ENCODE results near the gene SWT1. TPM values are rescaled to one million over a fixed set of nuclear protein-coding genes. Genes with fewer than 3 reads are reported as not detected.
"Not testable (repeated sequence)": the region's sequence is repeated elsewhere in the genome, so short reads cannot be mapped to it uniquely, and the experiment has no call there.

The SWT1 gene
- total RNA-seq, 1 donor from 2014 or later: 3.5 TPM

DNA sequence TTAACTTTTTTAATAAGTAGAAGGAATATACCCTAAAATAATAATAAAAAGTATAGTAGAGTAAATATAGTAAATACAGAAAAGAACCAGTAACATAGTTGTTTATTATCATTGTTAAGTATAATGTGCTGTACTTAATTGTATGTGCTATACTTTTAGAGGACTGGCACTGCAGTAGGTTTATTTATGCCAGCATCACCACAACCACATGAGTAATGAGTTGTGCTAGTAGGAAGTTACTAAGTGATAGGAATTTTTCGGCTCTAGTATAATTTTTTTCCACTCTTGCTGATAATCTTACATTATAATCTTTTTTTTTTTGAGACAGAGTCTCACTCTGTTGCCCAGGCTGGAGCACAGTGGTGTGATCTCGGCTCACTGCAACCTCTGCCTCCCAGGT lies 88.5 kb downstream of the SWT1 start:
- Mint-ChIP-seq H3K9me3 (ENCODE audit: low read depth) (no peaks in the 10 kb centered on the region), H3K27me3 (ENCODE audit: low read depth) (no peaks in the 10 kb centered on the region), H3K36me3 (ENCODE audit: low read depth) (no peaks in the 10 kb centered on the region), H3K4me1 (ENCODE audit: low read depth) (peaks cover 3% of the 10 kb centered on the region), H3K4me3 (ENCODE audit: unreplicated experiment) (no peak overlapping the region), H3K27ac (ENCODE audit: unreplicated experiment) (no peak overlapping the region)
- TF ChIP-seq, protein P1, sequence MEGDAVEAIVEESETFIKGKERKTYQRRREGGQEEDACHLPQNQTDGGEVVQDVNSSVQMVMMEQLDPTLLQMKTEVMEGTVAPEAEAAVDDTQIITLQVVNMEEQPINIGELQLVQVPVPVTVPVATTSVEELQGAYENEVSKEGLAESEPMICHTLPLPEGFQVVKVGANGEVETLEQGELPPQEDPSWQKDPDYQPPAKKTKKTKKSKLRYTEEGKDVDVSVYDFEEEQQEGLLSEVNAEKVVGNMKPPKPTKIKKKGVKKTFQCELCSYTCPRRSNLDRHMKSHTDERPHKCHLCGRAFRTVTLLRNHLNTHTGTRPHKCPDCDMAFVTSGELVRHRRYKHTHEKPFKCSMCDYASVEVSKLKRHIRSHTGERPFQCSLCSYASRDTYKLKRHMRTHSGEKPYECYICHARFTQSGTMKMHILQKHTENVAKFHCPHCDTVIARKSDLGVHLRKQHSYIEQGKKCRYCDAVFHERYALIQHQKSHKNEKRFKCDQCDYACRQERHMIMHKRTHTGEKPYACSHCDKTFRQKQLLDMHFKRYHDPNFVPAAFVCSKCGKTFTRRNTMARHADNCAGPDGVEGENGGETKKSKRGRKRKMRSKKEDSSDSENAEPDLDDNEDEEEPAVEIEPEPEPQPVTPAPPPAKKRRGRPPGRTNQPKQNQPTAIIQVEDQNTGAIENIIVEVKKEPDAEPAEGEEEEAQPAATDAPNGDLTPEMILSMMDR (IDR thresholded peaks at IDR 0.05): no peak
- DNase-seq (ENCODE audit: low spot score): no peak

DNA sequence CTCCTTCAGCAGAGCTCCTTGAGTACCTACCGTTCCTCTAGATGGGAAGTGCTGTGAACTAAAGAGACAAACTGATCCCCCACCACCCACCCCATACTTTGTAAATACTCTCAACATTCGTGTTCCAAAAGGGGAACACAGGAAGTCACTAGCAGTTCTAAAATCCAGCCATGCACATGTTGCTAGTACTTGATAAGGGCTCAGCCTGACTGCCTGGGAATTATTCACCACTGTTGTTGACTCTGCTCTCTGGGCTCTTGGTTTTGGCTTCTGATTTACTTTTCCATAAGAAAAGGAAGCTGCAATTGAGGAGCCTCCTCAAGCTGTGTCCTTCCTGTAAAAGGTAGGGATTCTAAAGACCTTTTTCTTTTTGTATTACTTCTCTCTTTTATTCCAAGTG lies 92.6 kb downstream of the SWT1 start:
- Mint-ChIP-seq H3K27me3 (ENCODE audit: low read depth) (no peaks in the 10 kb centered on the region), H3K4me3 (ENCODE audit: unreplicated experiment) (no peak overlapping the region), H3K27ac (ENCODE audit: unreplicated experiment) (no peak overlapping the region), H3K36me3 (ENCODE audit: low read depth) (no peaks in the 10 kb centered on the region), H3K9me3 (ENCODE audit: low read depth) (no peaks in the 10 kb centered on the region), H3K4me1 (ENCODE audit: low read depth) (no peaks in the 10 kb centered on the region)
- TF ChIP-seq, protein P1 (IDR thresholded peaks at IDR 0.05): no peak
- DNase-seq (ENCODE audit: low spot score): no peak

DNA sequence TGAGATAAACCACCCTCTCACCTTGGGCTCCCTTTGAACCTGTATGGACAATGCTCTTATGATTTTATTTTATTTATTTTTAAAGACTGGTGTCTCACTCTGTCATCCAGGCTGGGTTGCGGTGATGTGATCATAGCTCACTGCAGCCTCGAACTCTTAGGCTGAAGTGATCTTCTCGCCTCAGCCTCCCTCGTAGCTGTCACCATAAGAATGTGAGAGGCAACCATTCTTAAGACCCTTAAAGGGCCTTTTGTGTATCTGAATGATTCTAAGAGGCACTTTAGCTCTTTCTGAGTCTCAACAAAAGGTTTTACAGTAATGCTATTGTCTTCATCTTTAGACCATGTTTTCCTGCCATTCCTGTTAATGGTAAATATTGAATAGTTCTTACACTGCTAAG lies 93.1 kb downstream of the SWT1 start:
- no peak overlapping the region for H3K4me3 Mint-ChIP-seq (ENCODE audit: unreplicated experiment)
- no peaks in the 10 kb centered on the region for H3K9me3 Mint-ChIP-seq (ENCODE audit: low read depth)
- TF ChIP-seq, protein P1 (IDR thresholded peaks at IDR 0.05): no peak
- no peak overlapping the region for H3K27ac Mint-ChIP-seq (ENCODE audit: unreplicated experiment)
- H3K27me3 Mint-ChIP-seq (ENCODE audit: low read depth): no peaks in the 10 kb centered on the region
- DNase-seq (ENCODE audit: low spot score): no peak
- H3K36me3 Mint-ChIP-seq (ENCODE audit: low read depth): peaks cover 2% of the 10 kb centered on the region
- no peaks in the 10 kb centered on the region for H3K4me1 Mint-ChIP-seq (ENCODE audit: low read depth)

DNA sequence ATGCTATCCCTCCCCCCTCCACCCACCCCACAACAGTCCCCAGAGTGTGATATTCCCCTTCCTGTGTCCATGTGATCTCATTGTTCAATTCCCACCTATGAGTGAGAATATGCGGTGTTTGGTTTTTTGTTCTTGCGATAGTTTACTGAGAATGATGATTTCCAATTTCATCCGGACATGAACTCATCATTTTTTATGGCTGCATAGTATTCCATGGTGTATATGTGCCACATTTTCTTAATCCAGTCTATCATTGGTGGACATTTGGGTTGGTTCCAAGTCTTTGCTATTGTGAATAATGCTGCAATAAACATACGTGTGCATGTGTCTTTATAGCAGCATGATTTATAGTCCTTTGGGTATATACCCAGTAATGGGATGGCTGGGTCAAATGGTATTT lies 95.0 kb downstream of the SWT1 start:
- not testable (repeated sequence) for H3K27ac Mint-ChIP-seq (ENCODE audit: unreplicated experiment); H3K4me3 Mint-ChIP-seq (ENCODE audit: unreplicated experiment); DNase-seq (ENCODE audit: low spot score); H3K36me3 Mint-ChIP-seq (ENCODE audit: low read depth); H3K4me1 Mint-ChIP-seq (ENCODE audit: low read depth); H3K27me3 Mint-ChIP-seq (ENCODE audit: low read depth); H3K9me3 Mint-ChIP-seq (ENCODE audit: low read depth)

DNA sequence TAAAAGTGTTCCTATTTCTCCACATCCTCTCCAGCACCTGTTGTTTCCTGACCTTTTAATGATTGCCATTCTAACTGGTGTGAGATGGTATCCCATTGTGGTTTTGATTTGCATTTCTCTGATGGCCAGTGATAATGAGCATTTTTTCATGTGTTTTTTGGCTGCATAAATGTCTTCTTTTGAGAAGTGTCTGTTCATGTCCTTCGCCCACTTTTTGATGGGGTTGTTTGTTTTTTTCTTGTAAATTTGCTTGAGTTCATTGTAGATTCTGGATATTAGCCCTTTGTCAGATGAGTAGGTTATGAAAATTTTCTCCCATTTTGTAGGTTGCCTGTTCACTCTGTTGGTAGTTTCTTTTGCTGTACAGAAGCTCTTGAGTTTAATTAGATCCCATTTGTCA lies 95.4 kb downstream of the SWT1 start:
- not testable (repeated sequence) for H3K4me1 Mint-ChIP-seq (ENCODE audit: low read depth); H3K4me3 Mint-ChIP-seq (ENCODE audit: unreplicated experiment); H3K36me3 Mint-ChIP-seq (ENCODE audit: low read depth); DNase-seq (ENCODE audit: low spot score); H3K27me3 Mint-ChIP-seq (ENCODE audit: low read depth); H3K9me3 Mint-ChIP-seq (ENCODE audit: low read depth); H3K27ac Mint-ChIP-seq (ENCODE audit: unreplicated experiment)

DNA sequence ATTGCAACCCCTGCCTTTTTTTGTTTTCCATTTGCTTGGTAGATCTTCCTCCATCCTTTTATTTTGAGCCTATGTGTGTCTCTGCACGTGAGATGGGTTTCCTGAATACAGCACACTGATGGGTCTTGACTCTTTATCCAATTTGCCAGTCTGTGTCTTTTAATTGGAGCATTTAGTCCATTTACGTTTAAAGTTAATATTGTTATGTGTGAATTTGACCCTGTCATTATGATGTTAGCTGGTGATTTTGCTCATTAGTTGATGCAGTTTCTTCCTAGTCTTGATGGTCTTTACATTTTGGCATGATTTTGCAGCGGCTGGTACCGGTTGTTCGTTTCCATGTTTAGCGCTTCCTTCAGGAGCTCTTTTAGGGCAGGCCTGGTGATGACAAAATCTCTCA lies 98.6 kb downstream of the SWT1 start:
- H3K4me3 Mint-ChIP-seq (ENCODE audit: unreplicated experiment); H3K27me3 Mint-ChIP-seq (ENCODE audit: low read depth); H3K36me3 Mint-ChIP-seq (ENCODE audit: low read depth); H3K9me3 Mint-ChIP-seq (ENCODE audit: low read depth); DNase-seq (ENCODE audit: low spot score); H3K27ac Mint-ChIP-seq (ENCODE audit: unreplicated experiment): not testable (repeated sequence)
- H3K4me1 Mint-ChIP-seq (ENCODE audit: low read depth): peaks cover 13% of the 10 kb centered on the region

DNA sequence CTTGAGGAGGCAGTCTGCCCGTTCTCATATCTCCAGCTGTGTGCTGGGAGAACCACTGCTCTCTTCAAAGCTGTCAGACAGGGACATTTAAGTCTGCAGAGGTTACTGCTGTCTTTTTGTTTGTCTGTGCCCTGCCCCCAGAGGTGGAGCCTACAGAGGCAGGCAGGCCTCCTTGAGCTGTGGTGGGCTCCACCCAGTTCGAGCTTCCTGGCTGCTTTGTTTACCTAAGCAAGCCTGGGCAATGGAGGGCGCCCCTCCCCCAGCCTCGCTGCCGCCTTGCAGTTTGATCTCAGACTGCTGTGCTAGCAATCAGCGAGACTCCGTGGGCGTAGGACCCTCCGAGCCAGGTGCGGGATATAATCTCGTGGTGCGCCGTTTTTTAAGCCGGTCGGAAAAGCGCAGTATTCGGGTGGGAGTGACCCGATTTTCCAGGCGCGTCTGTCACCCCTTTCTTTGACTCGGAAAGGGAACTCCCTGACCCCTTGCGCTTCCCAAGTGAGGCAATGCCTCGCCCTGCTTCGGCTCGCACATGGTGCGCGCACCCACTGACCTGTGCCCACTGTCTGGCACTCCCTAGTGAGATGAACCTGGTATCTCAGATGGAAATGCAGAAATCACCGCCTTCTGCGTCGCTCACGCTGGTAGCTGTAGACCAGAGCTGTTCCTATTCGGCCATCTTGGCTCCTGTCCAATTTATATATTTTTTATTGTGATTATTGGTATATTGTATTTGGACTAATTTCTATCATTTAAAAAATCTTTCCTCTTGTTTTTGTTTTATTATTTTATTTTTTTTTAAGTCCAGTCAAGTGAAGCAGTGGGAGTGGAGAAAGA lies 100.4 kb downstream of the SWT1 start:
- not testable (repeated sequence) for H3K27ac Mint-ChIP-seq (ENCODE audit: unreplicated experiment); DNase-seq (ENCODE audit: low spot score); H3K36me3 Mint-ChIP-seq (ENCODE audit: low read depth); H3K9me3 Mint-ChIP-seq (ENCODE audit: low read depth); H3K27me3 Mint-ChIP-seq (ENCODE audit: low read depth); H3K4me3 Mint-ChIP-seq (ENCODE audit: unreplicated experiment)
- peaks cover 16% of the 10 kb centered on the region for H3K4me1 Mint-ChIP-seq (ENCODE audit: low read depth)

Measured in chondrocyte (in vitro differentiated cells).